ENCODE data around the gene SLC5A8. TPM values are rescaled to one million over a fixed set of nuclear protein-coding genes. Genes with fewer than 3 reads are reported as not detected.
"Not testable (repeated sequence)": the region's sequence is repeated elsewhere in the genome, so short reads cannot be mapped to it uniquely, and the experiment has no call there.

The SLC5A8 gene
- total and polyA plus RNA-seq, 4 donors: not detected

- no peaks in the 10 kb centered on the region for H3K36me3 ChIP-seq (ENCODE audit: control insufficient read depth in 1 of 2, insufficient read depth in 2 of 2, low read length in 1 of 2)
- intact Hi-C loops (cut with DNase I): no loop called here
Measured at GRCh38 chr12:101186291-101186690, 23.7 kb downstream of the SLC5A8 start.

GRCh38 chr12:101181776-101182175, 28.3 kb downstream of the SLC5A8 start:
- intact Hi-C loops (cut with DNase I): no loop called here
- no peaks in the 10 kb centered on the region for H3K9me3 ChIP-seq (ENCODE audit: control insufficient read depth, low read length)
- H3K27me3 ChIP-seq (ENCODE audit: control insufficient read depth in 1 of 2, insufficient read depth in 2 of 2, low read length in 1 of 2): no peaks in the 10 kb centered on the region
- no peaks in the 10 kb centered on the region for H3K36me3 ChIP-seq (ENCODE audit: control insufficient read depth in 1 of 2, insufficient read depth in 2 of 2, low read length in 1 of 2)
- DNase-seq: no peak
- no peak overlapping the region for H3K27ac ChIP-seq (ENCODE audit: low read depth in 1 of 2, low read length in 2 of 2)
- no peak overlapping the region for H3K4me3 ChIP-seq (ENCODE audit: low read length in 2 of 2)
- no peaks in the 10 kb centered on the region for H3K4me1 ChIP-seq (ENCODE audit: control insufficient read depth in 1 of 2, insufficient read depth in 2 of 2, low read length in 2 of 2)
- 25 to 36% methylated on average over 2 of the region's 2 CpGs for WGBS, 2 donors
- ATAC-seq (ENCODE audit: low FRiP score): no peak

More at GRCh38 chr12:101186291-101186690, 23.7 kb downstream of the SLC5A8 start:
- H3K4me3 ChIP-seq (ENCODE audit: low read length in 2 of 2): no peak overlapping the region
- no peak overlapping the region for H3K27ac ChIP-seq (ENCODE audit: low read depth in 1 of 2, low read length in 2 of 2)
- no peaks in the 10 kb centered on the region for H3K4me1 ChIP-seq (ENCODE audit: control insufficient read depth in 1 of 2, insufficient read depth in 2 of 2, low read length in 2 of 2)
- H3K27me3 ChIP-seq (ENCODE audit: control insufficient read depth in 1 of 2, insufficient read depth in 2 of 2, low read length in 1 of 2): no peaks in the 10 kb centered on the region
- ATAC-seq (ENCODE audit: low FRiP score) (no peak), DNase-seq (no peak)
- 37 to 56% methylated on average over 2 of the region's 2 CpGs for WGBS, 2 donors
- no peaks in the 10 kb centered on the region for H3K9me3 ChIP-seq (ENCODE audit: control insufficient read depth, low read length)

GRCh38 chr12:101174541-101174940, 35.5 kb downstream of the SLC5A8 start:
- H3K4me1 ChIP-seq (ENCODE audit: control insufficient read depth in 1 of 2, insufficient read depth in 2 of 2, low read length in 2 of 2): no peaks in the 10 kb centered on the region
- H3K9me3 ChIP-seq (ENCODE audit: control insufficient read depth, low read length): no peaks in the 10 kb centered on the region
- ATAC-seq (ENCODE audit: low FRiP score) (no peak), DNase-seq (no peak)
- no peak overlapping the region for H3K4me3 ChIP-seq (ENCODE audit: low read length in 2 of 2)
- no peaks in the 10 kb centered on the region for H3K27me3 ChIP-seq (ENCODE audit: control insufficient read depth in 1 of 2, insufficient read depth in 2 of 2, low read length in 1 of 2)
- intact Hi-C loops (cut with DNase I): no loop called here
- WGBS, 2 donors: 57 to 81% methylated on average over 3 of the region's 3 CpGs
- no peak overlapping the region for H3K27ac ChIP-seq (ENCODE audit: low read depth in 1 of 2, low read length in 2 of 2)
- no peaks in the 10 kb centered on the region for H3K36me3 ChIP-seq (ENCODE audit: control insufficient read depth in 1 of 2, insufficient read depth in 2 of 2, low read length in 1 of 2)

- no peak for ATAC-seq (ENCODE audit: low FRiP score)
- intact Hi-C loops (cut with DNase I): no loop called here
- no peak overlapping the region for H3K27ac ChIP-seq (ENCODE audit: low read depth in 1 of 2, low read length in 2 of 2)
- DNase-seq: no peak
- 78 to 82% methylated on average over 7 of the region's 7 CpGs for WGBS, 2 donors
- H3K27me3 ChIP-seq (ENCODE audit: control insufficient read depth in 1 of 2, insufficient read depth in 2 of 2, low read length in 1 of 2): no peaks in the 10 kb centered on the region
- H3K9me3 ChIP-seq (ENCODE audit: control insufficient read depth, low read length): no peaks in the 10 kb centered on the region
- no peaks in the 10 kb centered on the region for H3K4me1 ChIP-seq (ENCODE audit: control insufficient read depth in 1 of 2, insufficient read depth in 2 of 2, low read length in 2 of 2)
- no peak overlapping the region for H3K4me3 ChIP-seq (ENCODE audit: low read length in 2 of 2)
- H3K36me3 ChIP-seq (ENCODE audit: control insufficient read depth in 1 of 2, insufficient read depth in 2 of 2, low read length in 1 of 2): no peaks in the 10 kb centered on the region
Measured at GRCh38 chr12:101173197-101173749, 36.8 kb downstream of the SLC5A8 start.

- Histone ChIP-seq H3K27me3 (ENCODE audit: control insufficient read depth in 1 of 2, insufficient read depth in 2 of 2, low read length in 1 of 2) (no peaks in the 10 kb centered on the region), H3K9me3 (ENCODE audit: control insufficient read depth, low read length) (no peaks in the 10 kb centered on the region), H3K4me3 (ENCODE audit: low read length in 2 of 2) (no peak overlapping the region), H3K27ac (ENCODE audit: low read depth in 1 of 2, low read length in 2 of 2) (no peak overlapping the region), H3K36me3 (ENCODE audit: control insufficient read depth in 1 of 2, insufficient read depth in 2 of 2, low read length in 1 of 2) (no peaks in the 10 kb centered on the region), H3K4me1 (ENCODE audit: control insufficient read depth in 1 of 2, insufficient read depth in 2 of 2, low read length in 2 of 2) (no peaks in the 10 kb centered on the region)
- DNase-seq (no peak), ATAC-seq (ENCODE audit: low FRiP score) (no peak)
- WGBS, 2 donors: 35 to 40% methylated on average over 5 of the region's 5 CpGs
- intact Hi-C loops (cut with DNase I): no loop called here
Measured at GRCh38 chr12:101172316-101172715, 37.7 kb downstream of the SLC5A8 start.

- no peaks in the 10 kb centered on the region for H3K4me1 ChIP-seq (ENCODE audit: control insufficient read depth in 1 of 2, insufficient read depth in 2 of 2, low read length in 2 of 2)
- H3K27me3 ChIP-seq (ENCODE audit: control insufficient read depth in 1 of 2, insufficient read depth in 2 of 2, low read length in 1 of 2): no peaks in the 10 kb centered on the region
- no peak overlapping the region for H3K27ac ChIP-seq (ENCODE audit: low read depth in 1 of 2, low read length in 2 of 2)
- H3K4me3 ChIP-seq (ENCODE audit: low read length in 2 of 2): no peak overlapping the region
- DNase-seq: no peak
- H3K36me3 ChIP-seq (ENCODE audit: control insufficient read depth in 1 of 2, insufficient read depth in 2 of 2, low read length in 1 of 2): no peaks in the 10 kb centered on the region
- WGBS, 2 donors: 88 to 89% methylated on average over 5 of the region's 5 CpGs
- ATAC-seq (ENCODE audit: low FRiP score): no peak
- H3K9me3 ChIP-seq (ENCODE audit: control insufficient read depth, low read length): no peaks in the 10 kb centered on the region
- intact Hi-C loops (cut with DNase I): no loop called here
Measured at GRCh38 chr12:101168001-101168400, 42.0 kb downstream of the SLC5A8 start.

- 32 to 40% methylated on average over 5 of the region's 5 CpGs for WGBS, 2 donors
- no peak for DNase-seq
- Histone ChIP-seq H3K36me3 (ENCODE audit: control insufficient read depth in 1 of 2, insufficient read depth in 2 of 2, low read length in 1 of 2) (no peaks in the 10 kb centered on the region), H3K9me3 (ENCODE audit: control insufficient read depth, low read length) (no peaks in the 10 kb centered on the region), H3K27ac (ENCODE audit: low read depth in 1 of 2, low read length in 2 of 2) (no peak overlapping the region), H3K27me3 (ENCODE audit: control insufficient read depth in 1 of 2, insufficient read depth in 2 of 2, low read length in 1 of 2) (no peaks in the 10 kb centered on the region), H3K4me1 (ENCODE audit: control insufficient read depth in 1 of 2, insufficient read depth in 2 of 2, low read length in 2 of 2) (no peaks in the 10 kb centered on the region), H3K4me3 (ENCODE audit: low read length in 2 of 2) (no peak overlapping the region)
- ATAC-seq (ENCODE audit: low FRiP score): no peak
- intact Hi-C loops (cut with DNase I): no loop called here
Measured at GRCh38 chr12:101166866-101167265, 43.2 kb downstream of the SLC5A8 start.

GRCh38 chr12:101165319-101165718, 44.7 kb downstream of the SLC5A8 start:
- WGBS, 2 donors: 75 to 80% methylated on average over 4 of the region's 4 CpGs
- no peak for DNase-seq
- intact Hi-C loops (cut with DNase I): no loop called here
- Histone ChIP-seq H3K4me3 (ENCODE audit: low read length in 2 of 2) (no peak overlapping the region), H3K36me3 (ENCODE audit: control insufficient read depth in 1 of 2, insufficient read depth in 2 of 2, low read length in 1 of 2) (no peaks in the 10 kb centered on the region), H3K9me3 (ENCODE audit: control insufficient read depth, low read length) (peaks cover under 1% of the 10 kb centered on the region), H3K27me3 (ENCODE audit: control insufficient read depth in 1 of 2, insufficient read depth in 2 of 2, low read length in 1 of 2) (no peaks in the 10 kb centered on the region), H3K27ac (ENCODE audit: low read depth in 1 of 2, low read length in 2 of 2) (no peak overlapping the region), H3K4me1 (ENCODE audit: control insufficient read depth in 1 of 2, insufficient read depth in 2 of 2, low read length in 2 of 2) (no peaks in the 10 kb centered on the region)
- no peak for ATAC-seq (ENCODE audit: low FRiP score)

- ATAC-seq (ENCODE audit: low FRiP score); DNase-seq; H3K36me3 ChIP-seq (ENCODE audit: control insufficient read depth in 1 of 2, insufficient read depth in 2 of 2, low read length in 1 of 2); intact Hi-C loops (cut with DNase I); H3K27ac ChIP-seq (ENCODE audit: low read depth in 1 of 2, low read length in 2 of 2); H3K9me3 ChIP-seq (ENCODE audit: control insufficient read depth, low read length); H3K27me3 ChIP-seq (ENCODE audit: control insufficient read depth in 1 of 2, insufficient read depth in 2 of 2, low read length in 1 of 2); H3K4me1 ChIP-seq (ENCODE audit: control insufficient read depth in 1 of 2, insufficient read depth in 2 of 2, low read length in 2 of 2); H3K4me3 ChIP-seq (ENCODE audit: low read length in 2 of 2): not testable (repeated sequence)
- WGBS, 2 donors: 89 to 90% methylated on average over 34 to 35 of the region's 35 CpGs
Measured at GRCh38 chr12:101145777-101146431, 64.1 kb downstream of the SLC5A8 start.
